HL-60 (cell line): ENCODE measurements around the gene ANXA8.

ENCODE experiments used
- DNase-seq, 2 experiments: peaks; one replicate each; pipeline ENCODE4 v3.0.0-alpha.2; 2010 to 2020; ENCODE audit warnings: low read depth in 1 of 2, low spot score in 1 of 2
- H3K27ac ChIP-seq: fragments of 250-450 bp; sonication (Bioruptor Pico); replicated peaks from 2 replicates; pipeline ENCODE4 v1.5.1; 2020; ENCODE audit warnings: mild to moderate bottlenecking, moderate library complexity
- H3K27me3 ChIP-seq: fragments of 250-450 bp; sonication (Bioruptor Pico); 2 replicates; pipeline ENCODE4 v1.5.1; 2021; ENCODE audit warnings: mild to moderate bottlenecking, moderate library complexity; ENCODE audit not compliant: insufficient read depth, poor library complexity, severe bottlenecking
- H3K4me3 ChIP-seq: replicated peaks from 2 replicates; pipeline ENCODE4 v1.5.1; 2011; ENCODE audit warnings: mild to moderate bottlenecking, control low read depth, low read length; ENCODE audit not compliant: insufficient read depth
- GABPA ChIP-seq: IDR thresholded peaks from 2 replicates; pipeline ENCODE4 v1.6.1; 2012; ENCODE audit warnings: low read depth
- POLR2AphosphoS5 ChIP-seq: IDR thresholded peaks from 2 replicates; pipeline ENCODE4 v1.6.1; 2012; ENCODE audit warnings: low read depth
- SPI1 ChIP-seq: IDR thresholded peaks from 2 replicates; pipeline ENCODE4 v1.6.1; 2012; ENCODE audit warnings: low read depth, mild to moderate bottlenecking, borderline replicate concordance
- TF ChIP-seq, protein P1 (sequence below): IDR thresholded peaks from 2 replicates; pipeline ENCODE4 v1.6.1; 2012; ENCODE audit warnings: low read depth; ENCODE audit not compliant: insufficient replicate concordance
- TF ChIP-seq, protein P2 (sequence below): IDR thresholded peaks from one replicate; pipeline ENCODE4 v1.5.1; 2011; ENCODE audit warnings: low read length, control low read depth, inconsistent platforms; ENCODE audit not compliant: insufficient read depth

ANXA8 gene

DNA sequence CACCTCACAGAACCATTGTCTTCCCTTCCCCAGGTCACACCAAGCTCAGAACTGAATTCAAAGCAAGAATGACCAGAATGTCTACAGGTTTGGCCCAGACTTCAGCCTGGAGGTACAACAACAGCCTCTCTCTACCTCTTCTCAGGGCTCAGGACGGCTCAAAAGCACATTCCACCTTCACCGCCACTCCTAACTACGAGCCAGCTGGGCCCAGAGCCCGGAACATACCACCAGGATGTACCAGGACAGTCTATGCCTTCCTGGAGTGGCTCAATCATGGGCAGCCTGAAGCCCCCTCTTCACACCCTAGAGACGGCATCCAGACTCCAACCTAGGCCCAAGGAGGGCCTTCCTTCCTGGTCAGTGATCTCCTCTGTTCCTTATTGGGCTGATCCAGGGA, 41.6 kb downstream of the ANXA8 start:
- DNase-seq = no peak
- no peak overlapping the region for H3K27ac ChIP-seq
- no peak overlapping the region for H3K4me3 ChIP-seq
- TF ChIP-seq, protein P1, sequence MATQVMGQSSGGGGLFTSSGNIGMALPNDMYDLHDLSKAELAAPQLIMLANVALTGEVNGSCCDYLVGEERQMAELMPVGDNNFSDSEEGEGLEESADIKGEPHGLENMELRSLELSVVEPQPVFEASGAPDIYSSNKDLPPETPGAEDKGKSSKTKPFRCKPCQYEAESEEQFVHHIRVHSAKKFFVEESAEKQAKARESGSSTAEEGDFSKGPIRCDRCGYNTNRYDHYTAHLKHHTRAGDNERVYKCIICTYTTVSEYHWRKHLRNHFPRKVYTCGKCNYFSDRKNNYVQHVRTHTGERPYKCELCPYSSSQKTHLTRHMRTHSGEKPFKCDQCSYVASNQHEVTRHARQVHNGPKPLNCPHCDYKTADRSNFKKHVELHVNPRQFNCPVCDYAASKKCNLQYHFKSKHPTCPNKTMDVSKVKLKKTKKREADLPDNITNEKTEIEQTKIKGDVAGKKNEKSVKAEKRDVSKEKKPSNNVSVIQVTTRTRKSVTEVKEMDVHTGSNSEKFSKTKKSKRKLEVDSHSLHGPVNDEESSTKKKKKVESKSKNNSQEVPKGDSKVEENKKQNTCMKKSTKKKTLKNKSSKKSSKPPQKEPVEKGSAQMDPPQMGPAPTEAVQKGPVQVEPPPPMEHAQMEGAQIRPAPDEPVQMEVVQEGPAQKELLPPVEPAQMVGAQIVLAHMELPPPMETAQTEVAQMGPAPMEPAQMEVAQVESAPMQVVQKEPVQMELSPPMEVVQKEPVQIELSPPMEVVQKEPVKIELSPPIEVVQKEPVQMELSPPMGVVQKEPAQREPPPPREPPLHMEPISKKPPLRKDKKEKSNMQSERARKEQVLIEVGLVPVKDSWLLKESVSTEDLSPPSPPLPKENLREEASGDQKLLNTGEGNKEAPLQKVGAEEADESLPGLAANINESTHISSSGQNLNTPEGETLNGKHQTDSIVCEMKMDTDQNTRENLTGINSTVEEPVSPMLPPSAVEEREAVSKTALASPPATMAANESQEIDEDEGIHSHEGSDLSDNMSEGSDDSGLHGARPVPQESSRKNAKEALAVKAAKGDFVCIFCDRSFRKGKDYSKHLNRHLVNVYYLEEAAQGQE = no peak
- no peak for TF ChIP-seq GABPA
- no peak for TF ChIP-seq POLR2AphosphoS5
- TF ChIP-seq SPI1 = no peak
- TF ChIP-seq, protein P2, sequence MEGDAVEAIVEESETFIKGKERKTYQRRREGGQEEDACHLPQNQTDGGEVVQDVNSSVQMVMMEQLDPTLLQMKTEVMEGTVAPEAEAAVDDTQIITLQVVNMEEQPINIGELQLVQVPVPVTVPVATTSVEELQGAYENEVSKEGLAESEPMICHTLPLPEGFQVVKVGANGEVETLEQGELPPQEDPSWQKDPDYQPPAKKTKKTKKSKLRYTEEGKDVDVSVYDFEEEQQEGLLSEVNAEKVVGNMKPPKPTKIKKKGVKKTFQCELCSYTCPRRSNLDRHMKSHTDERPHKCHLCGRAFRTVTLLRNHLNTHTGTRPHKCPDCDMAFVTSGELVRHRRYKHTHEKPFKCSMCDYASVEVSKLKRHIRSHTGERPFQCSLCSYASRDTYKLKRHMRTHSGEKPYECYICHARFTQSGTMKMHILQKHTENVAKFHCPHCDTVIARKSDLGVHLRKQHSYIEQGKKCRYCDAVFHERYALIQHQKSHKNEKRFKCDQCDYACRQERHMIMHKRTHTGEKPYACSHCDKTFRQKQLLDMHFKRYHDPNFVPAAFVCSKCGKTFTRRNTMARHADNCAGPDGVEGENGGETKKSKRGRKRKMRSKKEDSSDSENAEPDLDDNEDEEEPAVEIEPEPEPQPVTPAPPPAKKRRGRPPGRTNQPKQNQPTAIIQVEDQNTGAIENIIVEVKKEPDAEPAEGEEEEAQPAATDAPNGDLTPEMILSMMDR = no peak
- H3K27me3 ChIP-seq = no peaks in the 10 kb centered on the region

DNA sequence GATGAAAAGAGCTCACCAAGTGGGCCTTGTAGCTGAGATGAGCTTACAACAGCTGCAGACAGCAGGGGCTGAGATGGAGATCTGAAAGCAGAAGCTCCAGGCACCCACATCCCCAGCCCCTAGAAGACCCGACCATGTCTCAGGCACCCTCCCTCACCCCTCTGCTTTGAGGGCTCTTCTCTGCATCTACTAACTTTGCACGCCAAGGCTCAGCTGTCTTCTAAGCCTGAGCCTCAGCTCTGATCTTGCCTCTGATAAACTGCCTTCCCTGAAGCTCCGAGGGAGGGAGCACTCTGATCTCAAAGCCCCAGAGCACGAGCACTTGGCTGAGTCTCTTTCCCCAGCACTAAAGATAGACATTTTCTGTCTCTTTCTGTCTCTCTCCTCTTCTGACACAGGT, 42.0 kb downstream of the ANXA8 start:
- Histone ChIP-seq H3K27me3 (no peaks in the 10 kb centered on the region), H3K27ac (no peak overlapping the region), H3K4me3 (no peak overlapping the region)
- TF ChIP-seq GABPA (no peak), SPI1 (no peak), POLR2AphosphoS5 (no peak)
- TF ChIP-seq, protein P1 = no peak
- TF ChIP-seq, protein P2 = no peak
- DNase-seq = peak in 1 of 2 experiments; percentile 31

DNA sequence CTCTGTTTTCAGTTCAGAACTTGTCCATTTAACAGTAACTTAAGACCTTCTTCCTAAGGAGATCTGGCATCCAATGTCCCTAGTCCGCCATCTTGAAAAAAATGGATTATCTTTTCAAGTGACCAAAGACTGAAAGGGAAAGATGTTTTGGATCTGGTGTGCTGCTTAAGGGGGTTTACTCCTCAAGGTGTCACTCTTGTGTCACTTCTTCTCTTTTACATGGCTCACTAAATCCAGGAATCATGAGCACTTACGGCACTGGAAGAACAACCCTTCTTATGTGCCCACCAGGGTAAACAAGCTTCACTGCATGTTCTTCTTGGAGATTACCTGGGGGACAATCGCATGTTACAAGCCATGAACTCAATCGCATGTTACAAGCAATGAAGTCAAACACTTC, 43.7 kb downstream of the ANXA8 start:
- H3K27ac ChIP-seq = no peak overlapping the region
- no peak for DNase-seq
- TF ChIP-seq GABPA (no peak), POLR2AphosphoS5 (no peak), SPI1 (no peak)
- TF ChIP-seq, protein P1 = no peak
- TF ChIP-seq, protein P2 = no peak
- H3K27me3 ChIP-seq = no peaks in the 10 kb centered on the region
- H3K4me3 ChIP-seq = no peak overlapping the region
